Sigmoid colon (tissue), 4 donors: Measurements from ENCODE around the gene ZNF786.

Source experiments
- POLR2A ChIP-seq, 2 donors: fragments of 450-650 bp; IDR thresholded peaks; one replicate each; pipeline ENCODE4 v1.6.1; 2016; ENCODE audit warnings: antibody characterized with exemption in 2 of 2, mild to moderate bottlenecking in 2 of 2, moderate library complexity in 2 of 2
- POLR2AphosphoS5 ChIP-seq, 4 donors: sonication (generic); formaldehyde crosslinking; IDR thresholded peaks; one replicate each; pipeline ENCODE4 v1.6.1; 2017; ENCODE audit warnings: antibody characterized with exemption in 4 of 4
- TF ChIP-seq, protein P1 (sequence below), 4 experiments: fragments of 450-650 bp in 3 of 4; fragments of 200-600 bp in 1 of 4; IDR thresholded peaks; one replicate each; pipeline ENCODE4 v1.5.1; 2016 to 2019; ENCODE audit warnings: antibody characterized with exemption in 4 of 4, mild to moderate bottlenecking in 3 of 4, moderate library complexity in 2 of 4

DNA sequence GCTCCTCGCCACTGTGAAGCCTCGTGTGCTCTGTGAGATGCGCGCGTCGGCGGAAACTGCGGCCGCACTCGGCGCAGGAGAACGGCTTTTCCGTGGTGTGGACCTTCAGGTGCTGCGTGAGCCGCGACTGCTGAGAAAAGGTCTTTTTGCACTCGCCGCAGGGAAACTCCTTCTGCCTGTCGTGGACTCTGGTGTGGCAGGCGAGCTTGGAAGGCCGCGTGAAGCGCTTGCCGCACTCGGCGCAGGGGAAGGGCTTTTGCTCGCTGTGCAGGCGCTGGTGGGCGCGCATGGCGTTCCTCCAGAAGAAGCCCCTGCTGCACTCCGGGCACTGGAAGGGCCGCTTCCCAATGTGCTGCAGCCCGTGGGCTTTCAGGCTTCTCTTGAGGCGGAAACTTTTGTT, 13.7 kb upstream of the ZNF786 start:
- no peak for TF ChIP-seq POLR2A (IDR thresholded peaks at IDR 0.05)
- TF ChIP-seq, protein P1, sequence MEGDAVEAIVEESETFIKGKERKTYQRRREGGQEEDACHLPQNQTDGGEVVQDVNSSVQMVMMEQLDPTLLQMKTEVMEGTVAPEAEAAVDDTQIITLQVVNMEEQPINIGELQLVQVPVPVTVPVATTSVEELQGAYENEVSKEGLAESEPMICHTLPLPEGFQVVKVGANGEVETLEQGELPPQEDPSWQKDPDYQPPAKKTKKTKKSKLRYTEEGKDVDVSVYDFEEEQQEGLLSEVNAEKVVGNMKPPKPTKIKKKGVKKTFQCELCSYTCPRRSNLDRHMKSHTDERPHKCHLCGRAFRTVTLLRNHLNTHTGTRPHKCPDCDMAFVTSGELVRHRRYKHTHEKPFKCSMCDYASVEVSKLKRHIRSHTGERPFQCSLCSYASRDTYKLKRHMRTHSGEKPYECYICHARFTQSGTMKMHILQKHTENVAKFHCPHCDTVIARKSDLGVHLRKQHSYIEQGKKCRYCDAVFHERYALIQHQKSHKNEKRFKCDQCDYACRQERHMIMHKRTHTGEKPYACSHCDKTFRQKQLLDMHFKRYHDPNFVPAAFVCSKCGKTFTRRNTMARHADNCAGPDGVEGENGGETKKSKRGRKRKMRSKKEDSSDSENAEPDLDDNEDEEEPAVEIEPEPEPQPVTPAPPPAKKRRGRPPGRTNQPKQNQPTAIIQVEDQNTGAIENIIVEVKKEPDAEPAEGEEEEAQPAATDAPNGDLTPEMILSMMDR (IDR thresholded peaks at IDR 0.05): no peak
- TF ChIP-seq POLR2AphosphoS5 (IDR thresholded peaks at IDR 0.05): no peak
